Uterus (tissue), 4 donors: ENCODE results near the gene MTHFD1. TPM values are rescaled to one million over a fixed set of nuclear protein-coding genes. Genes with fewer than 3 reads are reported as not detected.

Source experiments
- DNase-seq, 2 donors: peaks; one replicate each; pipeline ENCODE4 v3.0.0-alpha.2; 2019 to 2020
- H3K27ac ChIP-seq, 2 donors: fragments of 200-600 bp; sonication (generic); 1 replicate in 1 of 2; 2 replicates in 1 of 2; pipeline ENCODE4 v1.5.1; 2016 to 2018
- H3K27me3 ChIP-seq, 2 donors: fragments of 200-600 bp; sonication (generic); one replicate each; pipeline ENCODE4 v1.5.1; 2018 to 2019; ENCODE audit warnings: control low read depth in 1 of 2
- H3K36me3 ChIP-seq, 2 donors: fragments of 200-600 bp; sonication (generic); one replicate each; pipeline ENCODE4 v1.5.1; 2019; ENCODE audit warnings: control low read depth in 1 of 2
- H3K4me1 ChIP-seq, 2 donors: fragments of 200-600 bp; sonication (generic); one replicate each; pipeline ENCODE4 v1.5.1; 2018 to 2019; ENCODE audit warnings: control low read depth in 1 of 2
- H3K4me3 ChIP-seq, 2 donors: fragments of 200-600 bp; sonication (generic); 1 replicate in 1 of 2; 2 replicates in 1 of 2; pipeline ENCODE4 v1.5.1; 2018 to 2019; ENCODE audit warnings: mild to moderate bottlenecking in 1 of 2
- H3K9me3 ChIP-seq, 2 donors: fragments of 200-600 bp; sonication (generic); one replicate each; pipeline ENCODE4 v1.5.1; 2019; ENCODE audit warnings: control low read depth in 1 of 2
- POLR2A ChIP-seq, 2 donors: fragments of 450-650 bp; IDR thresholded peaks; one replicate each; pipeline ENCODE4 v1.6.1; 2016; ENCODE audit warnings: antibody characterized with exemption in 2 of 2, mild to moderate bottlenecking in 1 of 2, moderate library complexity in 1 of 2
- intact Hi-C: fragments of 100-400 bp; cut with DNase I; formaldehyde crosslinking; loops from one replicate; pipeline ENCODE4 v1.15.1; 2023; ENCODE audit warnings: low total_unique reads
- total RNA-seq, 4 donors: library from RNA; depleted of rRNA in 3 of 4; stranded (reverse); fragments of >200 nt in 3 of 4; gene quantifications; one replicate each; pipeline versions ENCODE4 v1.1.0 to v1.2.4, GENCODE V29; 2014 to 2023
- TF ChIP-seq, protein P1 (sequence below), 4 experiments: fragments of 200-600 bp in 2 of 4; fragments of 450-650 bp in 2 of 4; sonication (generic) in 2 of 4; IDR thresholded peaks; one replicate each; pipeline ENCODE4 v1.5.1; 2016 to 2019; ENCODE audit warnings: antibody characterized with exemption in 4 of 4, mild to moderate bottlenecking in 2 of 4, moderate library complexity in 1 of 4
- donor health status: DM: yes; HTN: yes; CAD: no.

The MTHFD1 gene
- total RNA-seq, 4 donors from 2014 or later, result 13.5 to 145 (median 50.0) TPM

DNA sequence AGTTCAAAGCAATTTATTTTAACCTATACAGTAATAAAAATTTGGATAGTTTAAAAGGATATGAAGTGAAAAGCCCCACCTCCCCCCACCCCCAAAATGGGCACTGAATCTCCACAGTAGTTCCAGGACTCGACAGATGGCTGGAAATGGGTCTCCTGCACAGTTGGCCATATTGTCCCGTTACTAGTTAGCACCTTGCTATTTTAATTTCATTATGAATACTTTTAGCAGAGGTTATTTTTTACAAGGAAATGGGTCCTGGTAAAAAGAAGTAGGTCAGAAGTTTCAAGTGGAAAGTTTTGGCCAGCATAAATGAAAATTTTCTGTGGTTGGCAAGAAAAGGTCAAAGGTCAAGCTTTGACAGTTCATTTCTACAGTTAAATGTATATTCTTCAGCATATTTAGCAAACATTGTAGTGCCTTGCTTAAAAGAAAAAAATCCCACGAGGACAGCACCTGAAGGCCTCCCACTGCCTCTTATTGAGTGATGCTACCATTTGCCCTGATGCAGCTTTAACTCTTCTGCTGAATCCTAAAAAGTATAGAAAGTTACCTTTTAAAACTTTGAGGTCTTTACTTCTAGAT lies 28.3 kb downstream of the MTHFD1 start:
- TF ChIP-seq, protein P1, sequence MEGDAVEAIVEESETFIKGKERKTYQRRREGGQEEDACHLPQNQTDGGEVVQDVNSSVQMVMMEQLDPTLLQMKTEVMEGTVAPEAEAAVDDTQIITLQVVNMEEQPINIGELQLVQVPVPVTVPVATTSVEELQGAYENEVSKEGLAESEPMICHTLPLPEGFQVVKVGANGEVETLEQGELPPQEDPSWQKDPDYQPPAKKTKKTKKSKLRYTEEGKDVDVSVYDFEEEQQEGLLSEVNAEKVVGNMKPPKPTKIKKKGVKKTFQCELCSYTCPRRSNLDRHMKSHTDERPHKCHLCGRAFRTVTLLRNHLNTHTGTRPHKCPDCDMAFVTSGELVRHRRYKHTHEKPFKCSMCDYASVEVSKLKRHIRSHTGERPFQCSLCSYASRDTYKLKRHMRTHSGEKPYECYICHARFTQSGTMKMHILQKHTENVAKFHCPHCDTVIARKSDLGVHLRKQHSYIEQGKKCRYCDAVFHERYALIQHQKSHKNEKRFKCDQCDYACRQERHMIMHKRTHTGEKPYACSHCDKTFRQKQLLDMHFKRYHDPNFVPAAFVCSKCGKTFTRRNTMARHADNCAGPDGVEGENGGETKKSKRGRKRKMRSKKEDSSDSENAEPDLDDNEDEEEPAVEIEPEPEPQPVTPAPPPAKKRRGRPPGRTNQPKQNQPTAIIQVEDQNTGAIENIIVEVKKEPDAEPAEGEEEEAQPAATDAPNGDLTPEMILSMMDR (IDR thresholded peaks at IDR 0.05), result no peak
- no peak for TF ChIP-seq POLR2A (IDR thresholded peaks at IDR 0.05)
- no peaks in the 10 kb centered on the region for H3K4me1 ChIP-seq
- no peak overlapping the region for H3K4me3 ChIP-seq
- peaks cover 0 to 2% of the 10 kb centered on the region in 2 donors for H3K36me3 ChIP-seq
- H3K27me3 ChIP-seq, result no peaks in the 10 kb centered on the region
- no peaks in the 10 kb centered on the region for H3K9me3 ChIP-seq
- DNase-seq, result no peak
- H3K27ac ChIP-seq, result no peak overlapping the region
- intact Hi-C loops, result no loop called here

DNA sequence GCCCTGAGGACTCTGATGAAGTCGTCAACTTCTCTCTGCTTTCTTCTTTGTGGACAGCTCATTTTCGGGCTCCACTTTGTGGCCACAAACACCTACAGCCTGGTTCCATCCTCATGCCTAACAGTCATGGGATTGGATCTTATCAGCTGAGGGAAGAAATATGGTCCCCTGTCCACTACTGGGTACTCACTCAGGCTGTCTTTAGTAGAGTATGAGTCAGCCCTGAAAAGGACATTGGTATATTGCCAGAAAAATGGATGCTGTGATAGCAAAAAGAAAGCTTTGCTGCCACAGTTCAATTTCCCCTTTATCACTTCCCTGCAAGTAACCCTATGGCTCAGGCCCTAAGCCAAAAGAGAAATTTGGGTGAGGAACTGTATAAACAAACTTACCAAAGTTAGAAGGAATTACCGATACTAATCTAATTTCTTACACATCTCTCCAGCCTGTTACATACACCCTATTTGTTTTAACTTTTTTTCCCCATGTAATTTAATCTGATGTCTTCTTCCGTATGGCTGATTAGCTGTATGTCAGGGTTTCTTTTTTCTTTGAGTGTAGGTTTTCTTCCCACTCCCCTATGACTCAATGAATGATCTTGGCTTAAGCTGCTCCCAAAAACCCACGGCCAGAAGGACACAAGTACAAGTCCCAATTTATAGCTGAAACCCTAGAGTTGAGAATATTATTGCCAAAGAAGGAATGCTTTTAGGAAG lies 29.1 kb downstream of the MTHFD1 start:
- no peak for DNase-seq
- Histone ChIP-seq H3K27me3 (no peaks in the 10 kb centered on the region), H3K9me3 (no peaks in the 10 kb centered on the region), H3K4me3 (no peak overlapping the region), H3K27ac (no peak overlapping the region), H3K36me3 (peaks cover 0 to 2% of the 10 kb centered on the region in 2 donors), H3K4me1 (no peaks in the 10 kb centered on the region)
- intact Hi-C loops, result no loop called here
- no peak for TF ChIP-seq POLR2A (IDR thresholded peaks at IDR 0.05)
- TF ChIP-seq, protein P1 (IDR thresholded peaks at IDR 0.05), result no peak

DNA sequence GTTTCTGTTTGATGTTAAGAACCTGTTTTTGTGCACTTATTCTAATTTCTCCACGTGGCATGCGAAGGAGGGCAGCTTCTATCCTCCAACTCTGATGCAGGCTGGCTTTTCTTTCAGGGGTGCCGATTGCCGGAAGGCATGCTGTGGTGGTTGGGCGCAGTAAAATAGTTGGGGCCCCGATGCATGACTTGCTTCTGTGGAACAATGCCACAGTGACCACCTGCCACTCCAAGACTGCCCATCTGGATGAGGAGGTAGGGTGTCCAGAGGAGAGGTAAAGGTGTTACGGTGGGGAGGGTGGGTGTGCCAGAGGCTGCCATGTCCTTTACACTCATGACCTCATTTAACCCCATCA lies 29.6 kb downstream of the MTHFD1 start:
- Histone ChIP-seq H3K4me1 (no peaks in the 10 kb centered on the region), H3K27ac (no peak overlapping the region), H3K9me3 (no peaks in the 10 kb centered on the region), H3K4me3 (no peak overlapping the region), H3K36me3 (peaks cover 0 to 2% of the 10 kb centered on the region in 2 donors), H3K27me3 (no peaks in the 10 kb centered on the region)
- TF ChIP-seq POLR2A (IDR thresholded peaks at IDR 0.05), result no peak
- TF ChIP-seq, protein P1 (IDR thresholded peaks at IDR 0.05), result no peak
- no peak for DNase-seq
- intact Hi-C loops, result no loop called here

DNA sequence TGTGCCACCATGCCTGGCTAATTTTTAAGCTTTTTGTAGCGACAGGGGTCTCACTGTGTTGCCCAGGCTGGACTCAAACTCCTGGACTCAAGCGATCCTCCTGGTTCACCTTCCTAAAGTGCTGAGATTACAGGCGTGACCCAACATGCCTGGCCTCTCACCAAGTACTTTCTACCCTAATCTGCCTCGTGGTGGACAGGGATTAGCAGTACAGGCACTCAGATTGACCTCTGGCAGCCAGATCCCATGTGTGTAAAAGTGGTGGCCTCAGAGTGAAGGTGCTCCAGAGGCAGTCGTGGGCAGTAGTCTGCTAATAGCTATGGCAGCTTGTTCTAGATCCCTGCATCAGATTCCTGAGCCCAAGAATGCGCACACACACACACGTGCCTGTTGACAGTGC lies 30.9 kb downstream of the MTHFD1 start:
- DNase-seq, result no peak
- no peaks in the 10 kb centered on the region for H3K27me3 ChIP-seq
- H3K4me1 ChIP-seq, result no peaks in the 10 kb centered on the region
- no peaks in the 10 kb centered on the region for H3K9me3 ChIP-seq
- no peak overlapping the region for H3K4me3 ChIP-seq
- peaks cover 0 to 2% of the 10 kb centered on the region in 2 donors for H3K36me3 ChIP-seq
- no peak for TF ChIP-seq POLR2A (IDR thresholded peaks at IDR 0.05)
- TF ChIP-seq, protein P1 (IDR thresholded peaks at IDR 0.05), result no peak
- intact Hi-C loops, result no loop called here
- H3K27ac ChIP-seq, result no peak overlapping the region

DNA sequence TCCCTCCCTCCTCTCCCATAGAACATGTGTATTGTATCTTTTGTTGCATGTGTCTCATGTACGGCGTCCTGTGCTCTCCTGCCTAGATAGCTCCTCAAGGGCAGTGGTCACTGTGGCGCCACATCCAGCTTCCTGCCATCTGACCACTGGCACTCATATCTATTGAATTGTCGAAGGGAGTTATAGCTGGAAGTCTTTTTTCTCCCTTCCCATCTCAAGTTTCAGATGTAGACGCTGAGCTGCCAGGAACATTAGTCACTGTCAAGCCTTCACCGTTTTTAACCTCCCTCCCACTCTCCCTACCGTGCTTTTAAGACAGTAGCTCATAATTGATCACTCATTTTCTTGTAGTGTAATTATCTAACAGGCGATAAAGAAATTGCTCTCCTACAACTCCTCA lies 33.0 kb downstream of the MTHFD1 start:
- DNase-seq, result no peak
- H3K27ac ChIP-seq, result no peak overlapping the region
- intact Hi-C loops, result no loop called here
- no peak overlapping the region for H3K4me3 ChIP-seq
- no peaks in the 10 kb centered on the region for H3K4me1 ChIP-seq
- no peaks in the 10 kb centered on the region for H3K9me3 ChIP-seq
- TF ChIP-seq, protein P1 (IDR thresholded peaks at IDR 0.05), result no peak
- TF ChIP-seq POLR2A (IDR thresholded peaks at IDR 0.05), result no peak
- H3K27me3 ChIP-seq, result no peaks in the 10 kb centered on the region
- no peaks in the 10 kb centered on the region for H3K36me3 ChIP-seq
